Activated CD4-positive, alpha-beta T cell treated with anti-CD3 and anti-CD28 coated beads for 24 hours (primary cell): ENCODE measurements around the gene TENT4A.

ENCODE experiments used
- DNase-seq, 2 donors: peaks; one replicate each; pipeline ENCODE4 v3.0.0-alpha.2; 2020; ENCODE audit warnings: low read depth in 2 of 2

Gene TENT4A

GRCh38 chr5:6792911-6793471 is 79.8 kb downstream of the TENT4A start:
- DNase-seq: no peak

- no peak for DNase-seq
Measured at GRCh38 chr5:6801236-6801635, 88.0 kb downstream of the TENT4A start.

GRCh38 chr5:6803981-6804550 is 90.8 kb downstream of the TENT4A start:
- no peak for DNase-seq

DNA sequence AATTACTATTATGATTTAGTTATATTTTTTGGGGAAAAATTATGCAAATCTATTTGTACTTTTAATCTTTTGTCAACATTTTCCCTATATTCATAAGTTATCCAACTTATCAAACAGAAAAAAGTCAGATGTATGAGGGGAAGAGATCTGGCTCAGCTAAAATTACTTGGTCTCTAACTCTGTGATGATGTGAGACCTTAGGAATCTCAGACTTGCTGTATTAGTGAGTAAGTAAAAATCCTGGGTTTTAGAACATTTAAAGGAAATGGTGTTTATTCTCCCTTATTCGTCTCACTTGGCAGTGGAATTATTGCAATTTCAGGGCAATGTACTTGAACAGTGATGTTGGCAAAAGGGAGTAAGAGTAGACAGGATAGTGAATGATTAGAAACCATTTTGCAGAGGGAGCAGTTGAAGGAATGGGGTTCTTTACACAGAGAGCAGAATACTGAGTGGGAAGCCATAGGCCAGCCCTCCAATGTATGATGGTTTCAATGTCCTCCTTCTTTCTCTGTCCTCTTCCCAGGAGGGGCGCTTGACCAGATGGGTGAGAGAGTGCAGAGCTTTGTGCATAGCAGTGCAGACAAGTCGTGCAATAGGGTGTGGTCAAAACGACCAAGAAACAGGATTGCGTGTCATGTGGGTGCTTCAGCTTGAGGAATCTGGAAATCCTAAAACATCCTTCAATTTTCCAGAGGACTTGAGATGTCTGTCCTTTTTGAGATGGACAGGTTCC is 91.7 kb downstream of the TENT4A start:
- DNase-seq: no peak

- DNase-seq: no peak
Measured at GRCh38 chr5:6805841-6806240, 92.6 kb downstream of the TENT4A start.
